Measurements from ENCODE around the gene PHOX2A.

Gene PHOX2A

DNA sequence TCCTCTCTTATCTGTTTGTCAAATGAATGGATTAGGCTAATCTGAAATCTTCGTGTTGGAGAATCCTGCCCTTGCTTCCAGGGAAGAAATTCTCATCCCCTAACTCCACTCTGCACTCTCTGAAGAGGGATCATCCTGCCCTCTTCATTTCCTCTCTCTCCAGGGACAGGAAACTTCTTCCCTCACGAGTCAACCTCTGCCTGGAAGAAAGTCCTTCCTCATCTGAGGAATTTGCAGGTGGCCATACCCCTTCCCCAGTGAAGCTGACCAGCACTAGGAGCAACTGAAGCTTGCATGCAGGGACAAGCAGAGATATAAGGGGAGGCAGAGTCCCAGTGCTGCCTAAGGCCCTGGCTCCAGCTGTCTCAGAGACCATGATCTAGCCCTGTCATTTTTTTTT lies 3.6 kb upstream of the PHOX2A start:
- DNase-seq: no peak

- DNase-seq: no peak
Measured at GRCh38 chr11:72245263-72245816, 1.4 kb upstream of the PHOX2A start.

- no peak for DNase-seq
Measured at GRCh38 chr11:72244361-72245262, 636 bp upstream of the PHOX2A start.

GRCh38 chr11:72243173-72244059 lies 560 bp downstream of the PHOX2A start:
- no peak for DNase-seq

DNA sequence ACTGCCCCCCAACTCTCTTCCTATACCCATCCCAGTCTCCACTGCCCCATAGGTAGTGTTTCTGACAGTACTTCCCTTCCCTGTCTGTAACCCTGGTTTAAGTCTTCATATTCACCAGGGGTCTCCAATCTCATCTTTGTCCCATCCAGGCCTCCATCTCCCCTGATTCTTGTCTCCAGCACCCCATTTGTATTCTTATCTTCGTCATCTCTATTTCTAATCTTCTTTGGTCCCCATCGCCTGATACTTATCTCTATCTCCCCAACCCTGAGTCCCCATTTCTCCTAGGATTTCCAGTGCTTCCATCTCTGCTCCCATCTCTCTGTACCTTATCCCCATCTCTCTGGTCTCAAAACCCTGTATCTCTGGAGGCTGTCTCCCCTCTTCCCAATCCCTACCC lies 1.8 kb downstream of the PHOX2A start:
- DNase-seq: no peak

DNA sequence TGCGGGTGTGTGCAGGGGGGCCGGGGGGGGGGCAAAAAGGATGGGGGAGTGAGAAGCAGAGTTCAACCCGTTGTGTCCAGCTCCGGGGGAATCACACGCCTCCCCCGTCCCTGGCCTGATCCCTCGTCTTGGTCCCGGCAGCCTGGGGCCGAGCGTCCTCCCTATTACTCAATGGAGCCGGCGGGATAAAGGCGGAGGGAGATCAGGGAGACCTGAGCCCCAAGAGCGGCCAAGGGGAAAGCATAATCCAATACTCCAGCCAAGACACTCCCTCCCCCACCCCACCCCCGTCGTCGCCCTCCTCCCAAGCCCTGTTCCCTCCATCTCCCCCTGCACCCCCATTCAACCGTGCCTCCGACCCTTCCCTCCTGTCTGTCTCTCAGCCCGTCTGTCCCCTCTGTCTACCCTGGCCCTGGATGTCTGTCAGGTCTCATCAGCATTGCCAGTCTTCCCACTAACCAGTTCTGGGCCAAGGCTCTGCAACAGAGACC lies 2.6 kb downstream of the PHOX2A start:
- DNase-seq: no peak

DNA sequence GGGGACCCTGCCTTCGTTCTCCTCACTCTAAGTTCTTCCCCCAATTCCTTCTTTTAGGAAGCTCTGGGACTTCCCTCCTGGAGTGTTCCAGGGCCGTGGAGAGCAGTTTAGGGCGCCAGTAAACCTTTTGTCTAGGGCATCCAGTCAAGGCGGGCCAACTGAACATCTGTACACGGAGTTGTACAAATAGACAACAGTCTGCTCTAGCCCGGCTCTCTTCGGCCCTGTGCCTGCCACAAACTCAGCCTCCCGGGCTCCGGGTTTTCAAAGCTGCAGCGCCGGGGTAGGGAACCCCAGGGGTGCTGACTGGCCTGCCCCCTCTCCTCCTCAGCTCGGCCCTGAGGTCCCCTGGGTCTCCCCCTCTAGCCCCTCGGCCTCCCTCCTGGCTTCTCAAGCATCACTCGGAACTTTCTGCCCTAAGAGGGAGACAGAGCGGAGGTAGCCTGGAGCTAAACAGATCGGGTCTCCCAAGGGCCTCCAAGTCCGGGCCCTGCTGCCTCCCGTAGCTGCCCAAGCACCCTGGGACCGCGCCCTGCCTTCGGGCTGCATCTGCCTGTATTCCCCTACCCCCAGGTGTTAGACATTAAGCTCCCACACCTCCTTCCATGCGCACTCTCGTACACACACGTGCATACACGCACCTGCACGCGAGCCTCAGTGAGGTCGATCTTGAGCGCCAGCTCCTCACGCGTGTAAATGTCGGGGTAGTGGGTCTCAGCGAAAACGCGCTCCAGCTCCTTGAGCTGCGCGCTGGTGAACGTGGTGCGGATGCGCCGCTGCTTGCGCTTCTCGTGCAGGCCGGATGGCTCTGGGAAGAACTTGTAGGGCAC lies 3.3 kb downstream of the PHOX2A start:
- DNase-seq: no peak

GRCh38 chr11:72239849-72240460 lies 4.0 kb downstream of the PHOX2A start:
- no peak for DNase-seq

GRCh38 chr11:72239313-72239848 lies 4.6 kb downstream of the PHOX2A start:
- DNase-seq: no peak

DNA sequence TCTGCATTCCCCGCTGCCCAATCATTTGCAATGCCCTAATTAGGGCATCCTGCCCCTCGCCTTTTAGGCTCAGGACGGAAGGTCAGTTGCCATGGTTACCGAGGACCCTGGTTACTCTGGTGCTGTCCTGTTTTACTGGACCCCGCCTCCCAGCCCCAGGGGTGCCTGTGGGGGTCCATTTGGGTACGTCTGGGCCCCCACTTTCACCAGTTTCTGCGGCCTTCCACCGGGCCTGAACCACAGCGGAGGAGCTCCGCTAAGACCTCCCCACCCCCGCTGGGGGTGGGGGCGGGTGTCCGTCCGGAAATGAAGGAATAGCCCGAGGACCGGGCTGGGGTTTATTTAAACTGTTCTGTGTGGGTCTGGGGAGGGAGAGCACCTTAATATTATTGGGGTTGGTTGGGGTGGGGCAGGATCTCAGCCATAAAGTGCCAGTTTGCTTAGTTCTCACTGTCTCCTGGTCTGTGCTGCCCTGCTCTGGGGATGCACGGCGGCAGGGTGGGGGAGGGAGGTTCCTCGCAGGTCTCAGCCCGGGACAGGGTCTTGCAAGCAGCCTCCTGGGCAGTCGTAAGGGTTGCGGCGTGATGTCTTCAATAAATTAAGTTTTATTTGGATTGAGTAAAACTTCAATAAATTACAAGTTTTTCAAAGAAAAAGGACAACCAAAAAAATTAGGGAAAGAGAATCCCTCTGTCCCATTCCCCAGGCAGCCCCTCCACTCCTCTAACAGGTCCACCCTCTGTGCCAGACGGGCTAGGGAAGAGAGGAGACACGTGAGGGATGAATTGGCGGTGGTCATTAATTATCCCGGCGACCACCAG lies 5.3 kb downstream of the PHOX2A start:
- DNase-seq: no peak

DNA sequence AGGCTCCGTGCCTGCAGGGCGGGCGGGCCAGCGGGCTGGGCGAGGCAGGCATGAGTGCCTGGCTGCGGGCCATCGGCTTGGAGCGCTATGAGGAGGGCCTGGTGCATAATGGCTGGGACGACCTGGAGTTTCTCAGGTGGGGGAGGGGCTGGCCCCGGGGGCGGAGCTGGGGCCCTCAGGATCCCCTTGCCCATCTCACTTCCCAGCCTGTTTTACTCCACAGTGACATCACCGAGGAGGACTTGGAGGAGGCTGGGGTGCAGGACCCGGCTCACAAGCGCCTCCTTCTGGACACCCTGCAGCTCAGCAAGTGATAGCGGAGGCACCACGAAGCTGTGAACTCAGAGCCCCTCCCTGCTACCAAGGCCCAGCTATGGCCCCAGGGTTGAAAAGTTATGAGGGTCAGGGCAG lies 5.9 kb downstream of the PHOX2A start:
- peak; percentile 50 for DNase-seq

- no peak for DNase-seq
Measured at GRCh38 chr11:72237112-72237931, 6.7 kb downstream of the PHOX2A start.

DNA sequence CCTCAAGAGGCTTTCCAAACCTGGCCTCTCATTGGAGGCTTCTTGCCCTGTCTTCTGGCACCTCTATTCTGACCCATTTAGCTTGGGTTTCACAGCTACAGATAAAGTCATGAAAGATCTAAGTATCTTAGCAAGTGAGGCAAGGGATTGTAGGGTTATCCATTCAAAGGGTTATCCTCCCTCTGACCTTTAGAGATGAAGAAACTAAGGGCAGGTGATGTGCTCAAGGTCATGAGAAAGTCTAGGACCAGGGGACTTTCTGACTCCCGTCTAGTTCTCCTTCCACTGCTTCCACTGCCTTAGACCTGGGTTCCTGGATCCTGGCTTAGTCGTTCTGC lies 7.2 kb downstream of the PHOX2A start:
- DNase-seq: no peak

- no peak for DNase-seq
Measured at GRCh38 chr11:72236083-72236697, 7.8 kb downstream of the PHOX2A start.

DNA sequence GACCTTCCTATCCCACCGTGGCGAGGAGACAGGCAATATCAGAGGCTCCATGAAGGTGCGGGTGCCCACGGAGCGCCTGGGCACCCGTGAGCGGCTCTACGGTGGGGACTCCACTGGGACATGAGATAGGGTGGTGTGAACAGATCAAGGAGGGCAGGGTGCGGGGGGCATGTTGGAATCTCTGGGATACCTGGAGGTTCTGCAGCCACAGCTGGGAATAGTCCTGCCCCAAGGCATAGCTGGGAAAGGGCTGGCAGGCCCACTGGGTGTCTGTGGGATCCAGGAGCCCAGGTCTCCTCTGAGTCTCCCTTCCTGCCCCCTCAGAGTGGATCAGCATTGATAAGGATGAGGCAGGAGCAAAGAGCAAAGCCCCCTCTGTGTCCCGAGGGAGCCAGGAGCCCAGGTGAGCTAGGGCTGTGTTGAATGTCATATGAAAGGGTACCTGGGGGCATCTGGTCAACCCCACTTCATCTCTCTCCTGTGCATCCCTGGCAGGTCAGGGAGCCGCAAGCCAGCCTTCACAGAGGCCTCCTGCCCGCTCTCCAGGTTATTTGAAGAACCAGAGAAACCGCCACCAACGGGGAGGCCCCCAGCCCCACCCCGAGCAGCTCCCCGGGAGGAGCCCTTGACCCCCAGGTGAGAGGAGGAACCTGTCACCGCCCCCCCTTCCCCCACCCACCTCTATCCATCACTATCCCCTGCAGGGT lies 8.5 kb downstream of the PHOX2A start:
- no peak for DNase-seq

GRCh38 chr11:72234920-72235319 lies 9.1 kb downstream of the PHOX2A start:
- DNase-seq: no peak

DNA sequence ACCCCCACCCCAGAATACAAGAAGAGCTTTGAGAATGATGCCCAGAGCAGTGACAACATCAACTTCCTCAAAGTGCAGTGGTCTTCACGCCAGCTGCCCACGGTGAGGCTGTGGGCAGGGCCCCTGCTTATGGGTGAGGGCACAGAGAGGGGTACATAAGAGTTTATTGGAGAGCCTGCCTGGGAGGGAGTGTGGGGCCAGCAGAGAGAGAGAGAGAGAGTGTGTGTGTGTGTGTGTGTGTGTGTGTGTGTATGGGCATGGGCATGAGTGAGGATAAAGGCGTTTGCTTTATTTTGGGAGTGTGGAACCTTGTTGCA lies 9.5 kb downstream of the PHOX2A start:
- DNase-seq: no peak

DNA sequence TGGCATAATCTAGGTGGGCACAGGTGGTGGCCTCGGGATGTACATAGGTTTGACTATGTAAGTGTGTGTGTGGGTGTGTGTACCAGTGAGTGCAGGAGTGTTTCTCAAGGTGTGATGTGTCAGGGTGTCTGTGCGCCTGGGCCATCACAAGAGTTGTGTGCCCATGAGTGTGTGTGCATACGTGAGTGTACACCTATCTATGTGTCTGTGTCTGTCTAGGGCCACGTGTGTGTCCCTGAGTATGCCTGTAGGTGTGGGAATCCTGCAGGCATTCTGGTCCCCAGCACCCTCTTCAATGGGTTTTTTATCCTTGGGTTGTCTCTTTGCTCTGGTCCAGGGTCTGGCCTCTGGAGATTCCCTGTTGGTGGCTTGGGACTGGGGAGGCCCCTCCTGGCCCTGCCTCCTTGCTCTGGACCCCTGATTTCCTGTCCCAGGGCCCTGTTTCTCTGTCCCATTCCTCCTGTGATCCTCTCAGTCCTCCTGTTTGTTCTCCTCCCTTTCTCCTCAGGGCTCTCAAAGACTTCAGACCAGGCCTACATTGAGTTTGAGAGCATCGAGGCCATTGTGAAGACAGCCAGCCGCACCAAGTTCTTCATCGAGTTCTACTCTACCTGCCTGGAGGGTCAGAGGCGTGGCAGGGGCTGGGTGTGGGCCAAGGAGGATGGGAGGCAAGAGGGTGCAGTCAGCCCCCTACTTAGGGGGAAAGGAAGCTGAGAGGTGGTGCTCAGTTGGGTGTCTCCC lies 10.0 kb downstream of the PHOX2A start:
- DNase-seq: no peak

Data from activated CD8-positive, alpha-beta memory T cell treated with anti-CD3 and anti-CD28 coated beads, Interleukin-2, amount 50 U/mL, for 4 hours (primary cell).